GM12878 (cell line): ENCODE measurements around the gene AGRN. TPM values are rescaled to one million over a fixed set of nuclear protein-coding genes. Genes with fewer than 3 reads are reported as not detected.

Source experiments
- ATAC-seq: fragments of 200-7000 bp; cut with Tn5 transposase; 3 replicates; pipeline ENCODE4 v1.9.1; 2020; ENCODE audit warnings: mild to moderate bottlenecking, moderate library complexity
- BruUV-seq: library from RNA; stranded (reverse); fragments of 400-500 nt; replicated peaks from 2 replicates; lab custom pipeline; 2021; lab: Mats Ljungman, UMichigan
- CTCF ChIA-PET: fragments of 300-600 bp; sonication (Branson Sonifier 250); formaldehyde crosslinking; extraction: SDS; loops from one replicate; lab custom pipeline; 2021; ENCODE audit warnings: inconsistent platforms; lab: Yijun Ruan, JAX
- POLR2A ChIA-PET: fragments of 350-600 bp; formaldehyde crosslinking; extraction: SDS; loops from one replicate; lab custom pipeline; 2021; ENCODE audit warnings: inconsistent platforms; lab: Charles Lee
- RAD21 ChIA-PET: fragments of 300-600 bp; sonication (Branson Sonifier 250); formaldehyde crosslinking; loops from one replicate; lab custom pipeline; 2023; ENCODE audit warnings: antibody characterized with exemption; ENCODE audit not compliant: unreplicated experiment; lab: Charles Lee
- SMC1A ChIA-PET: fragments of 300-600 bp; sonication (Branson Sonifier 250); formaldehyde crosslinking; loops from one replicate; lab custom pipeline; 2023; ENCODE audit not compliant: unreplicated experiment, uncharacterized antibody; lab: Charles Lee
- DNase-seq: peaks from one replicate; pipeline ENCODE4 v3.0.0-alpha.2; 2011; ENCODE audit warnings: low read depth, low spot score
- FAIRE-seq: peaks from 3 replicates; lab custom pipeline; 2011; peaks lifted over from hg19 to GRCh38; lab: Jason Lieb, UNC
- H2AFZ ChIP-seq: 2 replicates; pipeline ENCODE4 v1.6.0; 2011; ENCODE audit warnings: low read depth, low read length, control low read depth; ENCODE audit not compliant: control insufficient read depth
- H3K27ac ChIP-seq: 2 replicates; pipeline ENCODE4 v1.5.1; 2011; ENCODE audit warnings: control low read depth; ENCODE audit not compliant: control insufficient read depth, insufficient read depth
- H3K27me3 ChIP-seq, 2 experiments: replicated peaks in 1 of 2; 2 replicates each; pipeline versions ENCODE4 v1.6.0 to v1.6.1; 2011; ENCODE audit warnings: low read length in 1 of 2; ENCODE audit not compliant: control insufficient read depth in 2 of 2, insufficient read depth in 2 of 2
- H3K36me3 ChIP-seq, 2 experiments: 2 replicates each; pipeline ENCODE4 v1.5.1; 2011; ENCODE audit warnings: low read length in 1 of 2; ENCODE audit not compliant: control insufficient read depth in 2 of 2, insufficient read depth in 2 of 2
- H3K4me1 ChIP-seq: 2 replicates; pipeline ENCODE4 v1.6.1; 2011; ENCODE audit warnings: mild to moderate bottlenecking, low read length, moderate library complexity, mixed read lengths; ENCODE audit not compliant: control insufficient read depth, insufficient read depth
- H3K4me2 ChIP-seq: 2 replicates; pipeline ENCODE4 v1.6.0; 2011; ENCODE audit warnings: control low read depth; ENCODE audit not compliant: control insufficient read depth, insufficient read depth
- H3K4me3 ChIP-seq: fragments of 200-600 bp; sonication (generic); 2 replicates; pipeline ENCODE4 v1.5.1; 2016
- H3K79me2 ChIP-seq: 2 replicates; pipeline ENCODE4 v1.6.0; 2011; ENCODE audit warnings: low read length; ENCODE audit not compliant: control insufficient read depth, insufficient read depth
- H3K9ac ChIP-seq: 2 replicates; pipeline ENCODE4 v1.8.0; 2011; ENCODE audit warnings: low read length, control low read depth, mixed read lengths; ENCODE audit not compliant: control insufficient read depth, insufficient read depth
- H3K9me3 ChIP-seq: replicated peaks from 3 replicates; pipeline ENCODE4 v1.5.1; 2011; ENCODE audit warnings: mild to moderate bottlenecking, low read length; ENCODE audit not compliant: control insufficient read depth, insufficient read depth
- H4K20me1 ChIP-seq: 2 replicates; pipeline ENCODE4 v1.6.0; 2011; ENCODE audit not compliant: control insufficient read depth, insufficient read depth
- BRCA1 ChIP-seq: IDR thresholded peaks from 2 replicates; pipeline ENCODE4 v1.6.1; 2011; ENCODE audit warnings: low read depth, low read length, improper control_type of control experiment
- CEBPB ChIP-seq, 2 experiments: fragments of 150-350 bp in 1 of 2; IDR thresholded peaks; 2 replicates each; pipeline ENCODE4 v1.6.1; 2012 to 2014; ENCODE audit warnings: low read depth in 2 of 2, low read length in 2 of 2, borderline replicate concordance in 1 of 2, inconsistent platforms in 1 of 2
- GATAD2B ChIP-seq: fragments of 450-650 bp; conservative IDR thresholded peaks from 2 replicates; pipeline ENCODE4 v1.6.1; 2017; ENCODE audit warnings: low read depth, mild to moderate bottlenecking, moderate library complexity
- HDAC2 ChIP-seq: fragments of 200-600 bp; sonication (generic); IDR thresholded peaks from 2 replicates; pipeline ENCODE4 v1.6.1; 2017
- RB1 ChIP-seq: fragments of 450-650 bp; formaldehyde crosslinking; IDR thresholded peaks from 2 replicates; pipeline ENCODE4 v1.6.1; 2017; ENCODE audit warnings: mild to moderate bottlenecking, borderline replicate concordance
- TCF7 ChIP-seq: IDR thresholded peaks from 2 replicates; pipeline ENCODE4 v1.6.1; 2014; ENCODE audit warnings: antibody characterized with exemption, borderline replicate concordance
- WRNIP1 ChIP-seq: IDR thresholded peaks from 2 replicates; pipeline ENCODE4 v1.6.1; 2011; ENCODE audit warnings: low read depth, low read length, improper control_type of control experiment, borderline replicate concordance
- ZBTB40 ChIP-seq: fragments of 450-650 bp; IDR thresholded peaks from 2 replicates; pipeline ENCODE4 v1.6.1; 2016; ENCODE audit warnings: mild to moderate bottlenecking, moderate library complexity, borderline replicate concordance
- ZNF24 ChIP-seq: fragments of 450-650 bp; IDR thresholded peaks from 2 replicates; pipeline ENCODE4 v1.6.1; 2017; ENCODE audit warnings: antibody characterized with exemption, mild to moderate bottlenecking
- WGBS: methylation state at CpG from one replicate; pipeline ENCODE4 v1.1.6; 2016; ENCODE audit warnings: low lambda C conversion rate; ENCODE audit not compliant: insufficient replicate concordance, insufficient coverage; ENCODE audit errors: missing lambda C conversion rate; 5-methylcytosine and 5-hydroxymethylcytosine counted together
- in situ Hi-C: fragments of 300-500 bp; cut with MboI; formaldehyde crosslinking; loops from 9 replicates; pipeline ENCODE4 v1.14.3; 2018; ENCODE audit warnings: mixed read lengths
- intact Hi-C: fragments of 100-400 bp; cut with micrococcal nuclease; formaldehyde crosslinking; loops from one replicate; pipeline ENCODE4 v1.14.2; 2022; ENCODE audit not compliant: unreplicated experiment
- polyA plus RNA-seq, 11 experiments: library from polyadenylated mRNA; depleted of rRNA in 4 of 11; unstranded in 6 of 11; stranded (reverse) in 5 of 11; fragments of >200 nt; fragmentation: Nextera tagmentation in 4 of 11; fragmentation: Illumina TruSeq in 1 of 11; extraction: Ambion mirVana in 4 of 11; extraction: Trizol in 1 of 11; gene quantifications; 1 replicate in 1 of 11; 2 replicates in 10 of 11; pipeline versions ENCODE4 v1.2.1 to v1.2.3, GENCODE V29; 2011 to 2016; ENCODE audit warnings: inconsistent platforms in 2 of 11, missing spikeins in 2 of 11, low read depth in 1 of 11
- total RNA-seq, 4 experiments: library from RNA; depleted of rRNA in 3 of 4; stranded (reverse); fragments of >200 nt in 3 of 4; fragmentation: Illumina TruSeq in 1 of 4; extraction: Trizol in 1 of 4; gene quantifications; 2 replicates each; pipeline versions ENCODE4 v1.2.1 to v1.2.3, GENCODE V29; 2013 to 2021
- TF ChIP-seq, protein P1 (sequence below): fragments of 450-650 bp; IDR thresholded peaks from 2 replicates; pipeline ENCODE4 v1.6.1; 2016; ENCODE audit warnings: mild to moderate bottlenecking
- TF ChIP-seq, protein P2 (sequence below): fragments of 450-650 bp; IDR thresholded peaks from 2 replicates; pipeline ENCODE4 v1.6.1; 2017; ENCODE audit warnings: mild to moderate bottlenecking
- TF ChIP-seq, protein P3 (sequence below): fragments of 450-650 bp; formaldehyde crosslinking; IDR thresholded peaks from 2 replicates; pipeline ENCODE4 v1.5.0; 2022; ENCODE audit warnings: mild to moderate bottlenecking, missing genetic modification characterization

Gene AGRN
- total and polyA plus RNA-seq, 10 of the 15 experiments (the other 5 are each of a cell fraction or from before 2014, with no cell fraction given): 0.02 to 41.8 (median 4.1) TPM

DNA sequence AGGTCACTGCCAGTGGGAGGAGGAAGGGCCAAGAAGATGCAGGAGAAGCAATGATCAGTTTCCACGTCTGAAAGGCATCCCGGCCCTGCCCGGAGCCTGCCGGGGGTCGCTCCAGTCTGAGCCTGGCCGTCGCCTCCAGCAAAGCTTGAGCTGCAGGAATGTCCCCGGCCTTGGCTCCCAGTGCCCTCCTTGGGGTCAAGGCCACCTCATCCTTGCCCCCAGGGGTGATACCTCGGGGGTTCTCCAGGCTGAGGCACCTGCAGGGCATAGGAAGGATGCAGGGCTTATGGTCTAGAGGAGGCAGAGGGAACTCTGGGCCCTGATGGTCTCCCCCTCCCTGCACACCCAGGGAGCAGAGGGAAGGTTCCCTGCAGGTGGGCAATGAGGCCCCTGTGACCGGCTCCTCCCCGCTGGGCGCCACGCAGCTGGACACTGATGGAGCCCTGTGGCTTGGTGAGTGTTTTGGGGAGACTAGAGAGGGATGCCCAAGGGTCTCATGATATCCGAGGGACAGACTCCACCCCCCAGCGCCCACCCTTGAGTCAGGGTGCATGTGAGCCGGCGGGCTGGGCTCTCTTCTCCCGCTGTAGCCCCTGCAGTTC lies 34.3 kb downstream of the AGRN start (continued):
- TF ChIP-seq, protein P1, sequence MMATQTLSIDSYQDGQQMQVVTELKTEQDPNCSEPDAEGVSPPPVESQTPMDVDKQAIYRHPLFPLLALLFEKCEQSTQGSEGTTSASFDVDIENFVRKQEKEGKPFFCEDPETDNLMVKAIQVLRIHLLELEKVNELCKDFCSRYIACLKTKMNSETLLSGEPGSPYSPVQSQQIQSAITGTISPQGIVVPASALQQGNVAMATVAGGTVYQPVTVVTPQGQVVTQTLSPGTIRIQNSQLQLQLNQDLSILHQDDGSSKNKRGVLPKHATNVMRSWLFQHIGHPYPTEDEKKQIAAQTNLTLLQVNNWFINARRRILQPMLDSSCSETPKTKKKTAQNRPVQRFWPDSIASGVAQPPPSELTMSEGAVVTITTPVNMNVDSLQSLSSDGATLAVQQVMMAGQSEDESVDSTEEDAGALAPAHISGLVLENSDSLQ: no peak

- no peak overlapping the region for H3K4me2 ChIP-seq
- no peak overlapping the region for H2AFZ ChIP-seq
- FAIRE-seq (no peak), ATAC-seq (no peak), DNase-seq (no peak)
- no TSS peak for BruUV-seq
- WGBS: 82% methylated on average over 23 of the region's 23 CpGs
- POLR2A ChIA-PET: no interaction called here
- H4K20me1 ChIP-seq: no peaks in the 10 kb centered on the region
- no peak overlapping the region for H3K27ac ChIP-seq
- H3K36me3 ChIP-seq: peaks cover 3 to 6% of the 10 kb centered on the region in 2 experiments; a peak in 2 of 4 replicates
- H3K4me1 ChIP-seq: peaks cover 18% of the 10 kb centered on the region
- RAD21 ChIA-PET: no interaction called here
- SMC1A ChIA-PET: no interaction called here
- no peaks in the 10 kb centered on the region for H3K27me3 ChIP-seq
- no peak overlapping the region for H3K9ac ChIP-seq
- no peaks in the 10 kb centered on the region for H3K79me2 ChIP-seq
- no peak overlapping the region for H3K4me3 ChIP-seq
- CTCF ChIA-PET: no interaction called here
- intact Hi-C loops (no loop called here), in situ Hi-C loops (loop anchor here (5.0 kb wide), 1 partner anchor 47 kb away; no protein-coding TSS in a partner anchor)
- H3K9me3 ChIP-seq: no peaks in the 10 kb centered on the region
- TF ChIP-seq, protein P2, sequence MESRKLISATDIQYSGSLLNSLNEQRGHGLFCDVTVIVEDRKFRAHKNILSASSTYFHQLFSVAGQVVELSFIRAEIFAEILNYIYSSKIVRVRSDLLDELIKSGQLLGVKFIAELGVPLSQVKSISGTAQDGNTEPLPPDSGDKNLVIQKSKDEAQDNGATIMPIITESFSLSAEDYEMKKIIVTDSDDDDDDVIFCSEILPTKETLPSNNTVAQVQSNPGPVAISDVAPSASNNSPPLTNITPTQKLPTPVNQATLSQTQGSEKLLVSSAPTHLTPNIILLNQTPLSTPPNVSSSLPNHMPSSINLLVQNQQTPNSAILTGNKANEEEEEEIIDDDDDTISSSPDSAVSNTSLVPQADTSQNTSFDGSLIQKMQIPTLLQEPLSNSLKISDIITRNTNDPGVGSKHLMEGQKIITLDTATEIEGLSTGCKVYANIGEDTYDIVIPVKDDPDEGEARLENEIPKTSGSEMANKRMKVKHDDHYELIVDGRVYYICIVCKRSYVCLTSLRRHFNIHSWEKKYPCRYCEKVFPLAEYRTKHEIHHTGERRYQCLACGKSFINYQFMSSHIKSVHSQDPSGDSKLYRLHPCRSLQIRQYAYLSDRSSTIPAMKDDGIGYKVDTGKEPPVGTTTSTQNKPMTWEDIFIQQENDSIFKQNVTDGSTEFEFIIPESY: no peak
- TF ChIP-seq BRCA1: no peak
- TF ChIP-seq TCF7: no peak
- no peak for TF ChIP-seq HDAC2
- no peak for TF ChIP-seq WRNIP1
- TF ChIP-seq, protein P3, sequence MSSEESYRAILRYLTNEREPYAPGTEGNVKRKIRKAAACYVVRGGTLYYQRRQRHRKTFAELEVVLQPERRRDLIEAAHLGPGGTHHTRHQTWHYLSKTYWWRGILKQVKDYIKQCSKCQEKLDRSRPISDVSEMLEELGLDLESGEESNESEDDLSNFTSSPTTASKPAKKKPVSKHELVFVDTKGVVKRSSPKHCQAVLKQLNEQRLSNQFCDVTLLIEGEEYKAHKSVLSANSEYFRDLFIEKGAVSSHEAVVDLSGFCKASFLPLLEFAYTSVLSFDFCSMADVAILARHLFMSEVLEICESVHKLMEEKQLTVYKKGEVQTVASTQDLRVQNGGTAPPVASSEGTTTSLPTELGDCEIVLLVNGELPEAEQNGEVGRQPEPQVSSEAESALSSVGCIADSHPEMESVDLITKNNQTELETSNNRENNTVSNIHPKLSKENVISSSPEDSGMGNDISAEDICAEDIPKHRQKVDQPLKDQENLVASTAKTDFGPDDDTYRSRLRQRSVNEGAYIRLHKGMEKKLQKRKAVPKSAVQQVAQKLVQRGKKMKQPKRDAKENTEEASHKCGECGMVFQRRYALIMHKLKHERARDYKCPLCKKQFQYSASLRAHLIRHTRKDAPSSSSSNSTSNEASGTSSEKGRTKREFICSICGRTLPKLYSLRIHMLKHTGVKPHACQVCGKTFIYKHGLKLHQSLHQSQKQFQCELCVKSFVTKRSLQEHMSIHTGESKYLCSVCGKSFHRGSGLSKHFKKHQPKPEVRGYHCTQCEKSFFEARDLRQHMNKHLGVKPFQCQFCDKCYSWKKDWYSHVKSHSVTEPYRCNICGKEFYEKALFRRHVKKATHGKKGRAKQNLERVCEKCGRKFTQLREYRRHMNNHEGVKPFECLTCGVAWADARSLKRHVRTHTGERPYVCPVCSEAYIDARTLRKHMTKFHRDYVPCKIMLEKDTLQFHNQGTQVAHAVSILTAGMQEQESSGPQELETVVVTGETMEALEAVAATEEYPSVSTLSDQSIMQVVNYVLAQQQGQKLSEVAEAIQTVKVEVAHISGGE: no peak
- TF ChIP-seq CEBPB (IDR thresholded peaks at IDR 0.05; ENCODE audit: borderline replicate concordance in 1 of 2, low read depth in 2 of 2, low read length in 2 of 2): no peak
- TF ChIP-seq ZNF24: no peak
- no peak for TF ChIP-seq ZBTB40
- no peak for TF ChIP-seq RB1
- no peak for TF ChIP-seq GATAD2B
Measured at GRCh38 chr1:1054971-1055370, 35.1 kb downstream of the AGRN start.
